Measurements from ENCODE around the gene COMMD10.
"Not testable (repeated sequence)": the region's sequence is repeated elsewhere in the genome, so short reads cannot be mapped to it uniquely, and the experiment has no call there.

COMMD10 gene

GRCh38 chr5:116084871-116085715 lies at the start of gene COMMD10:
Gene COMMD10 (plus strand): TSS chr5:116085025.
- peak; percentile 42 for DNase-seq (ENCODE audit: low read depth)

GRCh38 chr5:116035123-116035522 lies 49.7 kb upstream of the COMMD10 start:
- DNase-seq (ENCODE audit: low read depth) = no peak

GRCh38 chr5:116037236-116037822 lies 47.5 kb upstream of the COMMD10 start:
- no peak for DNase-seq (ENCODE audit: low read depth)

GRCh38 chr5:116038817-116039216 lies 46.0 kb upstream of the COMMD10 start:
- no peak for DNase-seq (ENCODE audit: low read depth)

GRCh38 chr5:116042375-116042774 lies 42.5 kb upstream of the COMMD10 start:
- no peak for DNase-seq (ENCODE audit: low read depth)

- no peak for DNase-seq (ENCODE audit: low read depth)
Measured at GRCh38 chr5:116044073-116044472, 40.8 kb upstream of the COMMD10 start.

- no peak for DNase-seq (ENCODE audit: low read depth)
Measured at GRCh38 chr5:116045821-116046220, 39.0 kb upstream of the COMMD10 start.

GRCh38 chr5:116046261-116046660 lies 38.6 kb upstream of the COMMD10 start:
- DNase-seq (ENCODE audit: low read depth) = no peak

- DNase-seq (ENCODE audit: low read depth) = no peak
Measured at GRCh38 chr5:116046823-116047222, 38.0 kb upstream of the COMMD10 start.

- DNase-seq (ENCODE audit: low read depth) = no peak
Measured at GRCh38 chr5:116058346-116058936, 26.4 kb upstream of the COMMD10 start.

- no peak for DNase-seq (ENCODE audit: low read depth)
Measured at GRCh38 chr5:116062352-116062751, 22.5 kb upstream of the COMMD10 start.

GRCh38 chr5:116063950-116064349 lies 20.9 kb upstream of the COMMD10 start:
- DNase-seq (ENCODE audit: low read depth) = no peak

GRCh38 chr5:116068028-116068632 lies 16.7 kb upstream of the COMMD10 start:
- no peak for DNase-seq (ENCODE audit: low read depth)

- DNase-seq (ENCODE audit: low read depth) = no peak
Measured at GRCh38 chr5:116071211-116071610, 13.6 kb upstream of the COMMD10 start.

- no peak for DNase-seq (ENCODE audit: low read depth)
Measured at GRCh38 chr5:116075191-116075831, 9.5 kb upstream of the COMMD10 start.

GRCh38 chr5:116076496-116076895 lies 8.3 kb upstream of the COMMD10 start:
- DNase-seq (ENCODE audit: low read depth) = no peak

- no peak for DNase-seq (ENCODE audit: low read depth)
Measured at GRCh38 chr5:116078199-116078598, 6.6 kb upstream of the COMMD10 start.

GRCh38 chr5:116084287-116084691 lies 536 bp upstream of the COMMD10 start:
- DNase-seq (ENCODE audit: low read depth) = no peak

GRCh38 chr5:116086309-116086708 lies 1.5 kb downstream of the COMMD10 start:
- DNase-seq (ENCODE audit: low read depth) = not testable (repeated sequence)

- DNase-seq (ENCODE audit: low read depth) = no peak
Measured at GRCh38 chr5:116088062-116088461, 3.2 kb downstream of the COMMD10 start.

- DNase-seq (ENCODE audit: low read depth) = no peak
Measured at GRCh38 chr5:116090302-116090701, 5.5 kb downstream of the COMMD10 start.

- DNase-seq (ENCODE audit: low read depth) = no peak
Measured at GRCh38 chr5:116091416-116091815, 6.6 kb downstream of the COMMD10 start.
